ENCODE measurements around the gene S100B.
"Not testable (repeated sequence)": the region's sequence is repeated elsewhere in the genome, so short reads cannot be mapped to it uniquely, and the experiment has no call there.

Gene S100B

DNA sequence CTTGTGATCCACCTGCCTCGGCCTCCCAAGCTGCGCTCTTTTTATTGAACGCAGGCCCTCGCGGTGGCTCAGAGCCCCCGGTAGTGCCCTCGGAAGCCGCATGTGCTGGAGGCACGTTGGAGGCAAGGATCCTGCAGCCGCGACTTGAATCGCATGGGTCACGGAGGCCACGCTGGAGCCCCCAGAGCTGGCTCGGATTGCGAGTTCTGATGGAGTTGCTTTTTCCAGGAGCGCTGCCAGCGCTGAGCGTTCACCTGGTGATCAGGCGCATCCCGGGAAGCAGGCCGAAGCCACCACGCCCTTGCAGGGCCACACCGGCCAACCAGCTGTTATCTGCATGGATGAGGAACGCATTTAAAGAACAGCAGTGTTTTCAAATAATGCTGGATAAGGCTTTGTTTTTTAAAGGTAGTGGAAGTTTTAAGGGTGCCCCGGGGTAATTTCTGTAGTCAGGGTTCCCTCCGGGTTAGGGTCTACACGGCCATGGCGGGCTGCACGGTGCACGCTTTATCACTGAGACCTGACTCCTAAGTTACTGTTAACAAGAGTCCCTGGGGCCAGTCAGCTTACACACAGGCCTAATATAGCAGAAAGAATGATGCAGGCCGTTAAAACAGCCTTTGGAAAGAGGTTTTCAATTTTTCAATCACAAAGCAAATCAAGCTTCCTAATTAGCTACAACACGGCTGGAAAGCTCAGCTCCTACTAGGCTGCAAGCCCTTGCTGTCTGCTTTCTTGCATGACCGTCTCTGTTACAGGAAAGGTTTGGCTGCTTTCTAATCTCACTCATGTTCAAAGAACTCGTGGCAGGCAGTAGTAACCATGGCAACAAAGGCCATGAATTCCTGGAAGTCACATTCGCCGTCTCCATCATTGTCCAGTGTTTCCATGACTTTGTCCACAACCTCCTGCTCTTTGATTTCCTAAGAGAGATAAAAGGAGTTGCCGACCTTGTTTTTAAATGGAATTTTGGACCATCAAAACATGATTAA lies 6.0 kb downstream of the S100B start:
- no peak for DNase-seq

DNA sequence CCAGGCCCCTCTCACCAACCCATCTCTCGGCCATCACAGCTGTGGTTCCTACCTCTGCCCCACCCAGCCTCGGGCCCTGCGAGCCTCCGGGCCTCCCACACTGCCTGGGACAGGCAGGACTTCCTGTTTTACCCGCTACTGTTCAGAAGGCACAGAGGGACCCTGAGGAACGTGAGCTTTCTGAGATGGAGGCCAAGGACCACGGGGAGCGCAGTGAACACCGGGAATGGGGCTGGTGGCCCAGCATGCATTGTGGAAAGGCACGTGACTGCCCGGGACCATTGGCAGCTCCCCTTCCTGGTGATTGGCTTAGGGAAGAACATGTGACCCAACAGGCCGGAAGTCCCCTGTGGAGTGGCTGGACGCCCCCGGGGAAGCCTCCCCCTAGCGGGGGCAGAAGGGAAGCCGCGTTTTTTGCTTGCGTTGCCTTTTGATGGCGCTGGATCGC lies 7.0 kb downstream of the S100B start:
- DNase-seq: no peak

DNA sequence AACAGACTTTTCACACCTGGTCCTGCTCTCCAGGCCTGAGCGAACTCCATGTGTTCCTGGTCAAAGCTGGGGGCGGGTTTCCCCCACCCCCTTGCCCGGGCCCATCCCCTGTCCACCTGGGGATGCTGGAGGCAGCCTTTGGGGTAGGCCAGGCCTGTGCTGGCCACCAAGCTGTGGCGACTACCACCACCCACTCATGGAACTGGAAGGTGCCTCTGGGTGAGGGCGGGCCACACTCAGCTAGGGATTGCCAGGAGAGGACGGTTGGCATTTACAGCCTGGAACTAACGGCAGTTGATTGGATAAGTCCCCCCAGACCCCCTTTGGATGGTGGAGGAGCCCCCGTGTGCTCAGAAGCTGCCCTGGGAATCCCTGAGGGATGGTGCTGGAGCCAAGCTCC lies 7.9 kb downstream of the S100B start:
- no peak for DNase-seq

DNA sequence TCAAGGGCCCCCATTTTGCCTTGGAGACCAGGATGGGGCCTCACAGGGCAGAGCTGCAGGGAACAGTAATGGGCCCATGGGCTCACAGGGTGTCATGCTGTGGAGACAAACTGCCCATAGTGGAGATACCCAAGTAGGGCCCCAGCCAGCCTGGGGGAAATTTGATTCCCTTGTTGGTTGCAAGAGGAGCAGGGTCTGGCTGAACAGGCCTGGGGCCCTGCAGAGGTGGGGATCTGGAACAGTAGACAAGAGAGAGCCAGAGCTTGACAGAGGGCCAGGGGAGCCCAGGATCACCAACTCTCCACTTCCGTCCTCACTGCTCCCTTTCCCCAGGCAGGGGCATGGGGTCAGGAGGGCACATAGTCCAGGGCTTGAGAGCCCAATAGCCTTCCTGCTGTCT lies 8.7 kb downstream of the S100B start:
- DNase-seq: no peak

DNA sequence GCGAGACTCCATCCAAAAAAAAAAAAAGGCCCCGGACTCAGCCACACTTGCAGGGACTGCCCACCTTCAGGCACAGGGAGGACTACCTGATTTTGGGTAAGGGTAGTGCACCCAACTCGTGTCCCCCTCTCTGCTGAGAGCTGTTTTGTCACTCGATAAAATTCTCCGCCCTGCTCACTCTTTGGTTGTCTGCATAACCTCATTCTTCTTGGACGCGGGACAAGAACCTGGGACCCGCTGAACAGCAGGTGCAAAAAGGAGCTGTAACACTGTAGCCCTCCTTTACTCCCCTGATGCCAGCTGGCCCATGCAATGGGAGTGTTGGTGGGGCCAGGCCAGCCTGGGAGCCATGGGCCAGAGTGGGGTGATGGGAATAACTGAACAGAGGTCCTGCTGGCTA lies 10.6 kb downstream of the S100B start:
- DNase-seq: no peak

DNA sequence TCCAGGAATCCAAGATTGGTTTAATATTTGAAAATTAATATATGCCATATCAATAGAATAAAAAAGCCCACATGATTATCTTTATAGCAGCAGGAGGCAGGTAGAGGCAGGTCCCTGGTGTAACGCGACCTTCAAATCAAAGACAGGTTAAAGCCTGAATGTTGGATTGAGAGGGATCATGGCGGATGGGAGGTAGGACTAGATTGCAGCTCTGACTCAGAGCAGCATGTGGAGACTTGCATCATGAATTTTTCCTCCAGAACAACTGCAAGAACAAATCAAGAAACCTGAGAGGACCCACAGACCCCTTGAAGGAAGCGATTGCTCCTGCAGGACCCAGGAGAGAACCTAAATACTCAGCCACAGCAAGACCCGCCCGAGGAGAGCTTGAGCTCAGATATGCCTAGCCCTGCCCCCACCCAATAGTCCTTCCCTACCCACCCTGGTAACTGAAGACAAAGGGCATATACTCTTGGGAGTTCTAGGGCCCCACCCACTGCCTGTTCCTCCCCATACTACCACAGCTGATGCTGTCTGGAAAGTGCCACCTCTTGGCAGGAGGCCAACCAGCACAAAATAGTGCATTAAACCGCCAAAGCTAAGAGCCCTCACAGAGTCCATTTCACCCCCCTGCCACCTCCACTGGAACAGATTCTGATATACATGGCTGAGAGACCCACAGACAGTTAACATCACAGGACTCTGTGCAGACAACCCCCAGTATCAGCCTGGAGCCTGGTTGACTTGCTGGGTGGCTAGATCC lies 19.5 kb downstream of the S100B start:
- no peak for DNase-seq

DNA sequence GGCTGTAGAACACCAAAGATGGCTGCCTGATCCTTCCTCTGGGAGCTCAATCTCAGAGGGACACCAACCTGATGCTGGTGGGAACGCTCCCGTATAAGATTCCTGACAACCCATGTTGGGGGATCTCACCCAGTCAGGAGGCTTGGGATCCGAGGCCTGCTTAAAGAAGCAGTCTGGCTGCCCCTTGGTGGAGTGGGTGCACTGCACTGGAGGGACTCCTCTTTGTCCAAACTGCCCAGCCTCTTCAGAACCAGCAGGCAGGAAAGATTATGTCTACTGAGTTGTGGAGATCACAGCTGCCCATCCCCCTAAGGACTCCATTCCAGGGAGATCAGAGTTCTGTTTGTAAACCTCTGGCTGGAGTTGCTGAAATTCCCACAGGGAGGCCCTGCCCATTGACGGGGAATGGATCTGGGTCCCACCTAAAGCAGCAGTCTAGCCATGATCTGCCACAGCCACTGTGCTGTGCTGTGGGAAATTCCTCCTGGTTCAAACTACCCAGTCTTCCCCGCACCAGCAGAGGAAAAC lies 23.0 kb downstream of the S100B start:
- DNase-seq: no peak

DNA sequence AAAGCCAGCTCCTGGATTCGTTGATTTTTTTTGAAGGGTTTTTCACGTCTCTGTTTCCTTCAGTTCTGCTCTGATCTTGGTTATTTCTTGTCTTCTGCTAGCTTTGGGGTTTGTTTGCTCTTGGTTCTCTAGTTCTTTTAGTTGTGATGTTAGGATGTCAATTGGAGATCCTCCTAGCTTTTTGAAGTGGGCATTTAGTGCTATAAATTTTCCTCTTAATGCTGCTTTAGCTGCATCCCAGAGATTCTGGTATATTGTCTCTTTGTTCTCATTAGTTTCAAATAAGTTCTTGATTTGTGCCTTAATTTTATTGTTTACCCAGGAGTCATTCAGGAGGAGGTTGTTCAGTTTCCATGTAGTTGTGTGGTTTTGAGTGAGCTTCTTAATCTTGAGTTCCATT lies 25.5 kb downstream of the S100B start:
- DNase-seq: not testable (repeated sequence)

DNA sequence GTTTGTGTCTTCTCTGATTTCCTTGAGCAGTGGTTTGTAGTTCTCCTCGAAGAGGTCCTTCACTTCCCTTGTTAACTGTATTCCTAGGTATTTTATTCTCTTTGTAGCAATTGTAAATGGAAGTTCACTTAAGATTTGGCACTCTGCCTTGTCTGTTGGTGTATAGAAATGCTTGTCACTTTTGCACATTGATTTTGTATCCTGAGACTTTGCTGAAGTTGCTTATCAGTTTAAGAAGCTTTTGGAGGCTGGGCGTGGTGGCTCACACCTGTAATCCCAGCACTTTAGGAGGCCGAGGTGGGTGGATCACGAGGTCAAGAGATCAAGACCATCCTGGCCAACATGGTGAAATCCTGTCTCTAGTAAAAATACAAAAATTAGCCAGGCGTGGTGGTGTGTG lies 27.1 kb downstream of the S100B start:
- DNase-seq: not testable (repeated sequence)

DNA sequence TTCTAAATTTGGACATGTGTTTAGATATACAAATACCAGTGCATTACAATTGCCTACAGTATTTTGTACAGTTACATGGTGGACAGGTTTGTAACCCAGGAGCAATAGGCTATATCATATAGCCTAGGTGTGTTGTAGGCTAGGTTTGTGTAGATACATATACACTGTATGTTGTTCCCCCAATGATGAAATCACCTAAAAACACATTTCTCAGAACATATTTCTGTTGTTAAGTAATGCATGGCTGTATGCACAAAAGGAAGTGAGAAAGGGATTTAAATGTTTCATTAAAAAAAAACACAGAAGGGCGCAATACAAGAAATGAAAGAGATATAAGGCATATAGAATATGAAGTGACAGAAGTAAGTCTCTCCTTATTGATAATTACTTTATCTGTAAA lies 32.0 kb downstream of the S100B start:
- no peak for DNase-seq

DNA sequence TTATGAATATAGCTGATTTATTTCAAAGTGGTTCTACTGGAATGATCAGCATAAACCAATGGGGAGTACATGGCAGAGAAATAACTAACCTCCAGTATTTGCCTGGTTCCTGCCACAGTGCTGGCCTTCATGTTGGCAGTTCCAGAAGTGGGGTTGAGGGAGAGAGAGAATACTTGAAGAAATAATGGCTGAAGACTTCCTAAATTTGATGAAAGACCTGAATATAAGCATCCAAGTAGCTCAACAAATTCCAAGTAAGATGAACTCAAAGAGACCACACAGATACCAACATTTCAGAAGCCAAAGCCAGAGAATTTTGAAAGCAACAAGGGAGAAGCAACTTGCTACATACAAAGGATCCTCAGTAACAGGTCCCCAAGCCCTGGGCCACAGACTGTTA lies 34.3 kb downstream of the S100B start:
- no peak for DNase-seq

DNA sequence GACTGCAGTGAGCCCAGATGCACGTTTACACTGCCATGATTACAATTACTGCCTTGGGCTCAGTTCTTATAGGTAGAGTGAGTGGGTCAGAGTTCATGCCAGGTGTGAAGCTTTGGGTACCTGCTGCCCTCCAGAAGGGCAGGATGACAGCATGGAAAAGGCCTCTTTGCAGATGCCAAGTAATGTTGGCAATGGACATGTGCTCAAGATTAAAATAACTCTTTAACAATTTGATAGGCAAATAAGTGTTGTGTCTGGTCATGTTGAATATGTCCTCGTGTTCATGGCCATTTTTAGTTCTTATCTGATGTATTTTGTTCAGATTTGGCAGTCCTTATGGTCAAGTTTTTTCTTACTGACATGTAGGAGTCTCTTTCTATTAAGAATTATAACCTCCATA lies 34.8 kb downstream of the S100B start:
- DNase-seq: no peak

DNA sequence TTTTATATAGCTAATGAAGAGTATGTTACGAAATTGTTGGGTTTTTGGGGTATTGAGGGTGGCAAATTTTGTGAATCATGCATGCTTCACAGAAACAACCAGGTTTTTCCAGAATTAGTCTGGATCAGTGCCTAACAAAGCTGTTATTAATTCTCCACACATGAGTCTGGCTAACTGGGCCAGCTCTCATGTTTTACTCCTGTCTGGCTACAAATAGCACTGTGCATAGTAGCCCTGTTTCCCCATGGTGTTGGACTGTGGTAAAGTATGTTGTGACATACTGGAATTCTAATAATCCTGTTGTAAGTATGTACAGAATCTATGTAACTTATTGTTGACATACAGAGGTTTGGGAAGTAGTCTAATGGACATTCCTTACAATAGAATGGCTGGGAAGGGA lies 35.8 kb downstream of the S100B start:
- DNase-seq: no peak

DNA sequence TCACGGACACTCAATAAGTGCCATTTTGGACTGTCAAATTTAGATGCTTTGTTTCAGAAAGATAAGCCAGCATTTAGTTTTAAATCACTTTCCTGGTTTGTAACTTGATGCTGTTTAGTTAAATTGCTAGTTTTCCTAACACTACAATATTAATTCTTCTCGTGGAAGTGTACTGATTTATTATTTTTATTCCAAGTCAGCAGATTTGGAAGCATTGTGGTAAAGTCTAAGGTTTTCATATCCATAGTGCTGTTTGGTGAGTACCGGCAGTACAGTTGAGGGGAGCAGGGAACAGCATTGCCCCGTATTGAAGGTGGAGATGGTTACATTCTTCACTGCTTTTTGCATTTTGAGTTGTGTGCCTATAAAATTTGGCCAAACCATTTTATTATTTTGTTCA lies 36.3 kb downstream of the S100B start:
- DNase-seq: no peak

DNA sequence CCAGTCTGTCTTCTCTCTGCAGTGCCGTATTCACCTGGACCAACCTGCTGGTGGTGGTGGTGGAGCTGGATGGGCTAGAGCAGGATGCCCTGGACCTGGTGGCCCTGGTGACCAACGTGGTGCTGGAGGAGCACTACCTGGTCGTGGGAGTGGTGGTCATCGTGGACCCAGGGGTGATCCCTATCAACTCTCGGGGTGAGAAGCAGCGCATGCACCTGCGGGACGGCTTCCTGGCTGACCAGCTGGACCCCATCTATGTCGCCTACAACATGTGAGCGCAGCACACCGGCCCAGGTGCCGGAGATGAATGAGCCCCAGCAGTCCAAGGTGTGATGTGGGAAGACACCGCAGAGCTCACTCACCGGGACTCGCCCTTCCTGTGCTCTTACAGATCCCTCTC lies 37.5 kb downstream of the S100B start:
- DNase-seq: no peak

DNA sequence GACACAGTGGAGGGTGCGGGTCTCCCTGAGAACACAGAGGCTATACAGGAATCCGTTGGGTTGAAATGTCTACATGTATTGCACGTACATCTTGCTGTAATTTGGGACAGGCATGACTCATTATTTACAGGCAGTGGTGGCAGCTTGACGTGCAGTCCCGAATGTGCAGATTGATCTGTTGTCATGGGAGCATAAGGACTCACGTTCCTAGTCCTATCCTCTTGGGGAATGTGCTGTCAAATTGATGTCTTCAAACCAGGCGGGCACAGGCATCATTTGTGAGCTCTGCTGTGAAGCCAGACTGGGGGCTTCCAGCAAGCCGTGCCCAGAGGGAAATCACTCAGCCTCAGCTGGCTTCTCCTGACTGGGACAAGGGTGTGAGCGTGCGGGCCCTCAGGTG lies 40.5 kb downstream of the S100B start:
- DNase-seq: no peak

DNA sequence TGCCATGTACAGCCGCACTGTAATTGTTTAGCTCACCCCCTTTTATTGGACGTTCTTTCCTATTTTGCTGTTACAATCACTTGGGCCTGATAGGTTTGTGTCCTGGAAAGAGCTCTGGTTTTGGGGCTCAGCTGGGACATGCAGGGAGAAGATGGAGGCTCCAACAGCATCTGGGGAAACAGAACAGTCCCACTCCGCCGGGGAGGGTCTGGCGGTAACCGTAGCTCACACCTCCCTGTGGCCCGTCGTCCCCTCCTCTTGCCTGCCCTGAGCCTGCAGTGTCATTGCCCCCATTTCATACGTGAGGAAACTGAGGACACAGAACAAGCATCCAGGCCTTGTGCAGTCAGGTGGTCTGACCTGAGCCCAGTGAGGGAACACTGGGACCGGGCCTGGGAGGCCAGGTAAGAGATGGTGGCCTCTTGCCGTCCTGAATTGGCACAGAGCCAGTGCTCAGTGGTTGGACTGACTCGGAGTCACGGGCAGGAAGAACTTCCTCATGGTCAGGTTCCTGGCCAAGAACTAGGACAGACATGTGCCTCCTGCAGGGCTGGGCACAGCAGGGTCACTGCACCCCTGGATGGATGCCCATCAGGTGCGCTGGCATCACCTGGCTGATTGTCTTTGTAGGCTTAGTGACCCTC lies 41.8 kb downstream of the S100B start:
- no peak for DNase-seq

DNA sequence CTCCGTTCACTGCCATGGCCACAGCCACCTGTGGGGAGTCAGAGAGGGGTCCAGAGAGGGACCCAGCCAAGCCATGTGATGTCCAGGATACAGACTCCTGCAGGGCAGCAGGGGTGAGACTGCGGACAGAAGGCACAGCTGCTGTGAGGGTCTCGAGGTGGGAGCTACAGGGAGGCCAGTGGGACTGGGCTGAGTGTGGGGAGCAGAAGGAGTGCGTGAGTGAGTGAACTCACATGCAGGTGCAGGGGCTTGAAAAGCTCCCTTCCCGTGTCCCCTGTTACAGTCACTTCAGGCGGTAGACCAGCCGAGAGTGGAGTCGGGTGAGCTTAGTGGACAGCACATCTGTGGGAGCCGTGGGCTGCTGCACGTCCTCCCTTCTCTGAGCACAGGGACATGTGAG lies 42.4 kb downstream of the S100B start:
- DNase-seq: no peak

DNA sequence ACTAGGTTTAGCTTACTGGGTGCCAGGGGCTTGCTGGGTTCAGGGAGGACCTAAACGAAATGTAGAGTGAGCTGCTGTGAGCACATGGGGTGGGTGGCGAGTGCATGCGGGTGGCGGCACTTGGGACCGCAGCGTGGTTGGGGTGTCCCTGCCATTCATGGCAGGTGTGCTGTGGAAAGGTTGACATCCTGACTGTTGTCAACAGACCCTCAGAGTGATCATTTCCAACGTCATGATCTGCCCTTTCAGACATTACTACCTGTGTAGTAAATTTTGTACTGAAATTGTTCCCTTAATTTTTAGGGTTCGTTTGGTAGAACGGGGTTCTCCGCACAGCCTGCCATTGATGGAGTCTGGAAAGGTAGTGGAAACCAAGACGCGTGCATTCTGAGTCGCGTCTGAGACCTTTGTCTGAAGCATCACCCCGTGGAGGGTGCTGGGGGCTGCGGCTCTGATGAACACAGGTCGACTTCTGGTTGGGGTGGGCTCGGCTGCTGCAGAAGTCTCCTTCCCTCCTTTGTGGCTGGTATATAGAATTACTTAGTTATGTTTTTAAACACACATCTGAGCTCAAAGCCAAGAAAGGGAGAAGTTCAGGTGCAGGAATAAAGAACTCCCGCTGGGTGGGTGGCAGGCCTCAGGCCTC lies 43.3 kb downstream of the S100B start:
- no peak for DNase-seq

DNA sequence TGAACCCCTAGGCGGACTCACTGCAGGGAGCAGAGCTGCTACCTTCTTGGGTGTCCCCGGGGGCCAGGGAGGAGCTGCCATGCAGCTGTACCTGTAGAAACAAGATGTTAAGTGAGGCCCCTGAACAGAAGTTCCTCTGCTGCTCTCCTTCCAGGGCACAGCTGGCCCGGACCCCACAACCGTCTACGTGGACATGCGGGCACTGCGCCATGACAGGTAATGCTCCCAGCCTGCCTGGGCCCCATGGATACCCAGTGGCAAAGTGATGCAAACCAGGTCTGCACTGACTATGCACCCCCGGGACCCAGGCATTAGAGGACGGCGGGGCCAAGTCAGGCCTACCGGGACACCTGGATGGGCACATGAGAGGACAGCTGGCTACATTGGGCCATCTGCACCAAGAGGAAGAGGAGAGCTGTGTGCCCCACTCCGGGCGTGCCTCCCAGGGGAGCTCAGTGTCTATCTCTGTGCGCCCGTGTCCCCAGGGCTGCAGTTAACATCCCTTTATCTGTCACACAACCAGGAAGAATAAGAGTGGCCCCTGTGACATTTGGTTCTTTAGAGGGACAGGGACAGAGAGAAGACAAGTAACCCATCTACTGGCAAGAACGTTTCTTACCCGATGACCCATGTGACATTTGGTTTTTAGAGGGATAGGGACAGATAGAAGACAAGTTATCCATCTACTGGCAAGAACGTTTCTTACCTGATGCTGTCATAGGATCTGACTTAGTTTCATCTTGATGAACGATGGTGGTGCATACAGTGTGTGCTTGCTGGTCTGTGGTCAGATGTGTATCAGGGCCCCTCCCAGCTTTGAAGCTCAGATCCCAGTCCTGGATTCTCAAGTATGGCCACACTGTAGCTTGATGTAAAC lies 44.1 kb downstream of the S100B start:
- no peak for DNase-seq

DNA sequence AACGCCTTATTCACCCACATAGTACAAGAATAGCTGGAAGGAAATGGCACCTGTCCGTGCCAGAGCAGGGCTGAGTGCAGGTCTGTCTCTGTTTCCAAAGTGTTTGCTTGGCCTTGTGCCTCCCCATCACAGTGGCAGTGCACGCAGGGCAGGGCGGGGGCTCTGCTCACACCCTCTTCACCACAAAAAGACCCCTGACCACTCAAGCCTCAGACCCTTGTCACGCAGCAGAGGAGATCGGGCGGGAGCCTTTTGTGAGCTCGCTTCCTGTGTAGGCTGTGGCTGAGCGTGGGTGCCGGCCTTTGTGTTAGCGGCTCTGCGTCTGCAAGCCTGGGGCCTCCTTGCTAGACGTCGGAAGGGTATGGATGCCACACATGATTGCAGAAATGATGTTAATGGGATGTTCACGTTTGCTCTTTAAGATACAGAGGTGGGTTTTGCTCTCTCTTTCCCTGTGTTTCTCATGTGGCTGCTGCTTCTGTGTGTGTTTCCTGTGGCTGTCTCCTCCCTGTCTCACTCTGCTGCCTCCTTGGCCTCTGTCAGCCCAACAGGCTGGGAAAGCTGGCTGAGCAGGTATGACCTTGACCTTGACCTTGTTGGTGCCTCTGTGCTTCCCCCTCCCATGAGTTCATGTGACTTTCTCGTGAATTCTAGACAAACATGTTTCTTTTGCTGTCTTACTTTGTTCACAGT lies 45.4 kb downstream of the S100B start:
- DNase-seq: peak; percentile 84

All from activated CD8-positive, alpha-beta memory T cell treated with anti-CD3 and anti-CD28 coated beads, Interleukin-2, amount 50 U/mL, for 48 hours (primary cell).